T47D (cell line): ENCODE data around the gene HGFAC.

Experiments used
- DNase-seq, 2 experiments: peaks; one replicate each; pipeline versions ENCODE4 v3.0.0 to v3.0.0-alpha.2; 2011 to 2012; ENCODE audit warnings: low read depth in 1 of 2, low spot score in 1 of 2
- JUND ChIP-seq: IDR thresholded peaks from 2 replicates; pipeline ENCODE4 v1.6.1; 2012; ENCODE audit warnings: low read depth
- in situ Hi-C: cut with HindIII; loops from 2 replicates; pipeline ENCODE4 v1.10.0; 2016; ENCODE audit warnings: low sequenced_read_pairs, low pct_unique_long_range_greater_than_20kb

Gene HGFAC

GRCh38 chr4:3413675-3414420 is 27.9 kb upstream of the HGFAC start:
- in situ Hi-C loops: no loop called here
- no peak for DNase-seq
- no peak for TF ChIP-seq JUND

GRCh38 chr4:3414421-3415279 is 27.1 kb upstream of the HGFAC start:
- no peak for TF ChIP-seq JUND
- DNase-seq: no peak
- in situ Hi-C loops: no loop called here

GRCh38 chr4:3415471-3416141 is 26.2 kb upstream of the HGFAC start:
- in situ Hi-C loops: no loop called here
- DNase-seq: no peak
- TF ChIP-seq JUND: no peak

- TF ChIP-seq JUND: no peak
- no peak for DNase-seq
- in situ Hi-C loops: no loop called here
These were observed 25.5 kb upstream of the HGFAC start for GRCh38 chr4:3416270-3416669.

GRCh38 chr4:3416821-3417221 is 24.9 kb upstream of the HGFAC start:
- in situ Hi-C loops: no loop called here
- no peak for TF ChIP-seq JUND

GRCh38 chr4:3417448-3417847 is 24.3 kb upstream of the HGFAC start:
- DNase-seq: no peak
- TF ChIP-seq JUND: no peak
- in situ Hi-C loops: no loop called here

More at GRCh38 chr4:3416821-3417221, 24.9 kb upstream of the HGFAC start:
- DNase-seq: no peak

- DNase-seq: no peak
- in situ Hi-C loops: no loop called here
- no peak for TF ChIP-seq JUND
These were observed 23.6 kb upstream of the HGFAC start for GRCh38 chr4:3418029-3418762.

- in situ Hi-C loops: no loop called here
- TF ChIP-seq JUND: no peak
- no peak for DNase-seq
These were observed 21.7 kb upstream of the HGFAC start for GRCh38 chr4:3419836-3420605.

GRCh38 chr4:3420606-3420955 is 21.2 kb upstream of the HGFAC start:
- DNase-seq: no peak
- TF ChIP-seq JUND: no peak
- in situ Hi-C loops: no loop called here

GRCh38 chr4:3420956-3421355 is 20.8 kb upstream of the HGFAC start:
- no peak for TF ChIP-seq JUND
- no peak for DNase-seq
- in situ Hi-C loops: no loop called here

- no peak for DNase-seq
- TF ChIP-seq JUND: no peak
- in situ Hi-C loops: no loop called here
These were observed 20.3 kb upstream of the HGFAC start for GRCh38 chr4:3421470-3421869.

- DNase-seq: no peak
- in situ Hi-C loops: no loop called here
- TF ChIP-seq JUND: no peak
These were observed 19.4 kb upstream of the HGFAC start for GRCh38 chr4:3422241-3422801.
